ENCODE measurements around the gene CENPL. TPM values are rescaled to one million over a fixed set of nuclear protein-coding genes. Genes with fewer than 3 reads are reported as not detected.

Gene CENPL, protein sequence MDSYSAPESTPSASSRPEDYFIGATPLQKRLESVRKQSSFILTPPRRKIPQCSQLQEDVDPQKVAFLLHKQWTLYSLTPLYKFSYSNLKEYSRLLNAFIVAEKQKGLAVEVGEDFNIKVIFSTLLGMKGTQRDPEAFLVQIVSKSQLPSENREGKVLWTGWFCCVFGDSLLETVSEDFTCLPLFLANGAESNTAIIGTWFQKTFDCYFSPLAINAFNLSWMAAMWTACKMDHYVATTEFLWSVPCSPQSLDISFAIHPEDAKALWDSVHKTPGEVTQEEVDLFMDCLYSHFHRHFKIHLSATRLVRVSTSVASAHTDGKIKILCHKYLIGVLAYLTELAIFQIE
- 1 to 10 TPM; 1.1 to 6.9 (median 4.0) TPM for polyA plus RNA-seq
- long read RNA-seq, donor 1: 0 reads
- long read RNA-seq, donor 2: 0 reads
- long read RNA-seq, donor 3, partial matches to known transcripts: 14 of 15 reads
- long read RNA-seq, donor 3, other reads (novel, unspliced or antisense): 0 of 15 reads
- long read RNA-seq, donor 4: 0 reads
- long read RNA-seq, donor 5: 0 reads
- long read RNA-seq, donor 6, partial matches to known transcripts: 0 of 1 reads
- long read RNA-seq, donor 6, other reads (novel, unspliced or antisense): 0 of 1 reads
- long read RNA-seq, donor 7: 0 reads
- long read RNA-seq, donor 8: 0 reads
- long read RNA-seq, donor 9: 0 reads
- long read RNA-seq, donor 10, partial matches to known transcripts: 0 of 2 reads
- long read RNA-seq, donor 10, other reads (novel, unspliced or antisense): 0 of 2 reads

- peaks cover 0 to 5% (median 0%) of the 10 kb centered on the region in 3 donors for H3K36me3 ChIP-seq (ENCODE audit: control insufficient read depth in 3 of 3, insufficient read depth in 2 of 3, low read depth in 1 of 3, low read length in 3 of 3)
- peak; percentile 98 for DNase-seq
- no peaks in the 10 kb centered on the region for H3K27me3 ChIP-seq (ENCODE audit: control insufficient read depth in 3 of 3, insufficient read depth in 3 of 3, low read length in 3 of 3)
- no peak for FAIRE-seq
- peak within 1 kb of the TSS; percentile 74 to 95 (median 94) for H3K27ac ChIP-seq (ENCODE audit: low read depth in 1 of 3, low read length in 2 of 3)
- H3K4me1 ChIP-seq (ENCODE audit: control insufficient read depth in 3 of 3, insufficient read depth in 2 of 3, low read depth in 1 of 3, low read length in 2 of 3): peaks cover 0 to 5% (median 0%) of the 10 kb centered on the region in 3 donors
- WGBS, 3 donors: 0% methylated on average over 52 to 55 of the region's 55 CpGs
- H3K4me3 ChIP-seq (ENCODE audit: low read depth in 1 of 3, low read length in 3 of 3): peak within 1 kb of the TSS; percentile 56 to 76 (median 66)
- no peaks in the 10 kb centered on the region for H3K9me3 ChIP-seq (ENCODE audit: control insufficient read depth in 2 of 2, insufficient read depth in 1 of 2, low read depth in 1 of 2, low read length in 1 of 2)
These were observed at the start of gene CENPL, which contains the start of gene DARS2 for GRCh38 chr1:173824315-173825081. Gene CENPL, minus strand, starts transcription at chr1:173824883. Its CDS starts 13,584 bp downstream, at chr1:173811299. Gene DARS2, plus strand, starts transcription at chr1:173824673. Its CDS starts 557 bp downstream, at chr1:173825230.

DNA sequence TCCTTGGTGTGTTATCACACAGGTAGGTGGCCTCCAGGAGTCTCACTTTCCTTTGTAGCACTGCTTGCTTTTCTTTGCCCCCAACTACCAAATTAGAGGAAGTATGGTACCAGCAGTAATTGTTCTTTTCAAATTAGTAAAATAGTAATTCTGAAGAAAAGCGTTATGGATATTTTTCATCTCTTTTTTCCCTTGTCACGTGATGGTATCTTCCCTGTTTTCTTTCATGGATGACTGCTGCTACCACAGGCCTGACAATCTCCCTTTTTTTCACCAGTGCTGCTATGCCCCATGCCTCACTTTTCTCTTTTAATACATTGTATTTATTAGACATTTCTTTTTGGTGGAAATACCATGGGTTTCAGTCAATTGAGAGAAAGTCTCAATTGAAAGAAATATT lies 46.8 kb upstream of the CENPL start:
- Histone ChIP-seq H3K9me3 (ENCODE audit: control insufficient read depth in 2 of 2, insufficient read depth in 1 of 2, low read depth in 1 of 2, low read length in 1 of 2) (peaks cover 0 to 2% of the 10 kb centered on the region in 2 donors), H3K27me3 (ENCODE audit: control insufficient read depth in 3 of 3, insufficient read depth in 3 of 3, low read length in 3 of 3) (no peaks in the 10 kb centered on the region), H3K27ac (ENCODE audit: low read depth in 1 of 3, low read length in 2 of 3) (no peak overlapping the region), H3K4me1 (ENCODE audit: control insufficient read depth in 3 of 3, insufficient read depth in 2 of 3, low read depth in 1 of 3, low read length in 2 of 3) (peaks cover 3 to 11% (median 4%) of the 10 kb centered on the region in 3 donors), H3K4me3 (ENCODE audit: low read depth in 1 of 3, low read length in 3 of 3) (no peak overlapping the region), H3K36me3 (ENCODE audit: control insufficient read depth in 3 of 3, insufficient read depth in 2 of 3, low read depth in 1 of 3, low read length in 3 of 3) (peaks cover 0 to 23% (median 0%) of the 10 kb centered on the region in 3 donors)
- no peak for DNase-seq
- no peak for FAIRE-seq
- 74 to 96% (median 85%) methylated on average over 2 of the region's 2 CpGs for WGBS, 3 donors

DNA sequence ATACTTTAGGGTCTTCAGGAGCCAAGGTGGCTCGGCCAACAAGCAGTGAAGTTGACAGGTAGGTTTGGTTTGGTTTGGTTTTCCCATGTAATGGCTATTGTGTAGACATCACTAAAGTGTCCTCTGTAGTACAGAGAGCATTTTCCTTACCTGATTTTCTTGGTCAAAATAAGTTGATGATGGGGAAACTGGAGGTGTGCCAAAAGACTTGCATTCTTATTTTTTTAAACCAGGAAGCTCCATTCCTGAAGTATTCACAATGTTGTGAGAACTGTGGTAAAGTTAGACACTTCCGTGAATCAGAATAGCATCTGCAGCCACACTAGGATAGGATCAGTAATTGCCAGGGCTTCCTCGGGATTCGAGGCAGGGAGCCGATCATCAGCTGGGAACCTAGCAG lies 46.4 kb upstream of the CENPL start:
- Histone ChIP-seq H3K4me1 (ENCODE audit: control insufficient read depth in 3 of 3, insufficient read depth in 2 of 3, low read depth in 1 of 3, low read length in 2 of 3) (peaks cover 3 to 11% (median 6%) of the 10 kb centered on the region in 3 donors), H3K36me3 (ENCODE audit: control insufficient read depth in 3 of 3, insufficient read depth in 2 of 3, low read depth in 1 of 3, low read length in 3 of 3) (peaks cover 0 to 23% (median 0%) of the 10 kb centered on the region in 3 donors), H3K27ac (ENCODE audit: low read depth in 1 of 3, low read length in 2 of 3) (peak overlapping the region in 1 of 3 donors; percentile 83), H3K4me3 (ENCODE audit: low read depth in 1 of 3, low read length in 3 of 3) (no peak overlapping the region), H3K27me3 (ENCODE audit: control insufficient read depth in 3 of 3, insufficient read depth in 3 of 3, low read length in 3 of 3) (no peaks in the 10 kb centered on the region), H3K9me3 (ENCODE audit: control insufficient read depth in 2 of 2, insufficient read depth in 1 of 2, low read depth in 1 of 2, low read length in 1 of 2) (peaks cover 0 to 2% of the 10 kb centered on the region in 2 donors)
- no peak for FAIRE-seq
- no peak for DNase-seq
- WGBS, 3 donors: 87 to 92% (median 91%) methylated on average over 5 of the region's 5 CpGs

- Histone ChIP-seq H3K27me3 (ENCODE audit: control insufficient read depth in 3 of 3, insufficient read depth in 3 of 3, low read length in 3 of 3) (no peaks in the 10 kb centered on the region), H3K4me1 (ENCODE audit: control insufficient read depth in 3 of 3, insufficient read depth in 2 of 3, low read depth in 1 of 3, low read length in 2 of 3) (peaks cover 3 to 17% (median 8%) of the 10 kb centered on the region in 3 donors), H3K27ac (ENCODE audit: low read depth in 1 of 3, low read length in 2 of 3) (peak overlapping the region; percentile 13 to 98 (median 83)), H3K36me3 (ENCODE audit: control insufficient read depth in 3 of 3, insufficient read depth in 2 of 3, low read depth in 1 of 3, low read length in 3 of 3) (peaks cover 0 to 19% (median 3%) of the 10 kb centered on the region in 3 donors), H3K4me3 (ENCODE audit: low read depth in 1 of 3, low read length in 3 of 3) (no peak overlapping the region), H3K9me3 (ENCODE audit: control insufficient read depth in 2 of 2, insufficient read depth in 1 of 2, low read depth in 1 of 2, low read length in 1 of 2) (peaks cover 0 to 2% of the 10 kb centered on the region in 2 donors)
- FAIRE-seq: no peak
- WGBS, 3 donors: 62 to 71% (median 68%) methylated on average over 15 of the region's 15 CpGs
- DNase-seq: peak; percentile 24 to 75
These were observed 45.8 kb upstream of the CENPL start for GRCh38 chr1:173870252-173871075.

DNA sequence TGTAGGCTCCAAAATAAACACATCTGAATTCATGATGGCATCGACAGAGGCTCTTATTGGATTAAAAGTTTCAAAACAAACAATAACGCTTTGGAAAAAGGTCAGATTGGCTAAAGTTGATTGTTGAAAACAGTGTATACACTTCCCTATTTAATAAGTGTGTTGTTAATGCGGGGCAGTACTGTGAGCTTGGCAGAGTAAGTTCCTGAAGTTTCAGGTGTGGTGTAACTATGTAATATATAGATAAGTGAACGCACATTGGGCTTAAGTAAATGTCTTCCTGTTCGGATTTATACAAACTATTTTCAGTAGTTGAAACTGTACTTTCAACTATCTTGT lies 44.3 kb upstream of the CENPL start:
- FAIRE-seq (no peak), DNase-seq (no peak)
- Histone ChIP-seq H3K27ac (ENCODE audit: low read depth in 1 of 3, low read length in 2 of 3) (peak overlapping the region; percentile 97 to 99 (median 98)), H3K4me3 (ENCODE audit: low read depth in 1 of 3, low read length in 3 of 3) (peak overlapping the region; percentile 71 to 94 (median 79)), H3K27me3 (ENCODE audit: control insufficient read depth in 3 of 3, insufficient read depth in 3 of 3, low read length in 3 of 3) (no peaks in the 10 kb centered on the region), H3K36me3 (ENCODE audit: control insufficient read depth in 3 of 3, insufficient read depth in 2 of 3, low read depth in 1 of 3, low read length in 3 of 3) (peaks cover 2 to 19% (median 4%) of the 10 kb centered on the region in 3 donors), H3K9me3 (ENCODE audit: control insufficient read depth in 2 of 2, insufficient read depth in 1 of 2, low read depth in 1 of 2, low read length in 1 of 2) (no peaks in the 10 kb centered on the region), H3K4me1 (ENCODE audit: control insufficient read depth in 3 of 3, insufficient read depth in 2 of 3, low read depth in 1 of 3, low read length in 2 of 3) (peaks cover 3 to 17% (median 10%) of the 10 kb centered on the region in 3 donors)
- WGBS, 3 donors: 1 to 2% (median 1%) methylated on average over 5 of the region's 5 CpGs

DNA sequence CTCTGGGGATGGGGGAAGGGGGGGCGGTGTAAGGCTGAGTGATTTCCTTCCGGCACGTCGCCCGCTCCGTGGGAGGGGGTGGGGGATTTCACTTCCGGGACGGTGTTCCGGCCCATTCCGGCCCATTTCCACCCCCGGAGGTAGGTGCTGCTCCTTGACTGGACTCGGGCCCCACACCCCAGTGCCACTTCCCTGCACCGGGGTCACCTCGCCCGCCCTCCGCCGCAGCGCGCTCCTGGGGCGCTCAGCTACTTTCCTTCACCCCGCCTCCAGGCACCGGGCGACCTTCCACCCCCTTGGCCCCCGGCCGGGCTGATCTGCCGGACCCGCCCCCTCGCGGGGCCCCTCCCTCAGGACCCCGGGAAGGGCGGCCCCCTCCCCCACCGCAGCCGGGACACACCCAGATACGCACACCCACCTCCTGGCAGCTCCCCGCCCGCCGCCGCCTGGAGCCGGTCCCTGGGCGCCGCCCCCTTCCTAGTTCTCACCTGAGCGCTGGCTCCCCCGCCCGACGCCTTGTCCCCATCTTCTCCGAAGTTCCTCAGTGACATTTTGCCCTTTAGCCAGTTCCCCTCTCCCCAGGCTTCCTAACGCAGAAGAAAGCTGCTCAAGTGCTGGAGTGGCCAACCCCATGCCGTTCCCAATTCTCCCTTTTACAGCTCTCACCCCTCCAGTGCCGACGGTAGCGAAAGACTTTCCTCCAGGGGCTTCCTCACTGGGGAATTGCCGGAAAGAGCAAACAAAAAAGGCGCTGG lies 43.8 kb upstream of the CENPL start, which contains the start of gene ZBTB37:
Gene ZBTB37 (plus strand): TSS at position 115 of the 755 bp plus-strand sequence. CDS start 1,846 bp downstream, outside the sequence.
- DNase-seq (peak; percentile 96 to 97), FAIRE-seq (no peak)
- WGBS, 3 donors: 0 to 1% (median 1%) methylated on average over 42 to 53 of the region's 53 CpGs
- Histone ChIP-seq H3K27me3 (ENCODE audit: control insufficient read depth in 3 of 3, insufficient read depth in 3 of 3, low read length in 3 of 3) (no peaks in the 10 kb centered on the region), H3K9me3 (ENCODE audit: control insufficient read depth in 2 of 2, insufficient read depth in 1 of 2, low read depth in 1 of 2, low read length in 1 of 2) (no peaks in the 10 kb centered on the region), H3K4me3 (ENCODE audit: low read depth in 1 of 3, low read length in 3 of 3) (peak within 1 kb of the TSS; percentile 71 to 94 (median 79)), H3K36me3 (ENCODE audit: control insufficient read depth in 3 of 3, insufficient read depth in 2 of 3, low read depth in 1 of 3, low read length in 3 of 3) (peaks cover 2 to 20% (median 7%) of the 10 kb centered on the region in 3 donors), H3K27ac (ENCODE audit: low read depth in 1 of 3, low read length in 2 of 3) (peak within 1 kb of the TSS; percentile 97 to 99 (median 98)), H3K4me1 (ENCODE audit: control insufficient read depth in 3 of 3, insufficient read depth in 2 of 3, low read depth in 1 of 3, low read length in 2 of 3) (peaks cover 3 to 17% (median 10%) of the 10 kb centered on the region in 3 donors)

DNA sequence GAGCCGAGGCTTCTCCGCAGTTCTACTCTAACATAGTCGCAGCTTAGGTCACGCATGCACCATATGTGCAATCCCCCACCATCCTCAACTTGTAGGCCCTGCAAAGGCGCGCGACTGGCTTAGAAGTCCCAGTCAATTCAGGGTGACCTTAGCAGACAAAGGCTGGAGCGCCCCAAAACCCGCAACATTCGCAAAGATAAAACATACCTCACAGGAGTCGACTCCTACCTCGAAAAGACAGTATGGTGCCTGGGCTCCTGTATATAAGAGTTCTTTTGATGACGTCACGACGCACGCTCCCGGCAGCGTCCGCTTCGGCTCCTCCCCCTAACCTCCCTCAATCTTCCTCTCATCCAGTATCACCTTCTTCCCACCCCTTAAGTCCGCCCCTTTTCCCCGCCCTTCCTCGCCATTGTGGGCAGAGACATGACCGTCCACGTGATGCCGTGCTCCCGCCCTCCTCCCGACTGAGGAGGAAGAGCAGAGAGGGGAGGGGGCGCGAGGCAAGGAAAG lies 43.1 kb upstream of the CENPL start, which contains the start of gene GAS5:
Gene GAS5 (minus strand): TSS at position 237 of the 513 bp plus-strand sequence.
- Histone ChIP-seq H3K36me3 (ENCODE audit: control insufficient read depth in 3 of 3, insufficient read depth in 2 of 3, low read depth in 1 of 3, low read length in 3 of 3) (peaks cover 2 to 23% (median 13%) of the 10 kb centered on the region in 3 donors), H3K27ac (ENCODE audit: low read depth in 1 of 3, low read length in 2 of 3) (peak within 1 kb of the TSS; percentile 97 to 99 (median 98)), H3K27me3 (ENCODE audit: control insufficient read depth in 3 of 3, insufficient read depth in 3 of 3, low read length in 3 of 3) (no peaks in the 10 kb centered on the region), H3K9me3 (ENCODE audit: control insufficient read depth in 2 of 2, insufficient read depth in 1 of 2, low read depth in 1 of 2, low read length in 1 of 2) (no peaks in the 10 kb centered on the region), H3K4me1 (ENCODE audit: control insufficient read depth in 3 of 3, insufficient read depth in 2 of 3, low read depth in 1 of 3, low read length in 2 of 3) (peaks cover 3 to 17% (median 10%) of the 10 kb centered on the region in 3 donors), H3K4me3 (ENCODE audit: low read depth in 1 of 3, low read length in 3 of 3) (peak within 1 kb of the TSS; percentile 71 to 94 (median 79))
- DNase-seq (peak; percentile 100), FAIRE-seq (no peak)
- 0 to 1% (median 0%) methylated on average over 22 to 30 of the region's 30 CpGs for WGBS, 3 donors
